HG02642 (cell line): ENCODE data around the gene ZHX3.

Experiments used
- ATAC-seq: cut with Tn5 transposase; IDR thresholded peaks from one replicate; pipeline ENCODE4 v1.9.1; 2021; ENCODE audit warnings: mild to moderate bottlenecking; ENCODE audit not compliant: unreplicated experiment, poor library complexity

Gene ZHX3

DNA sequence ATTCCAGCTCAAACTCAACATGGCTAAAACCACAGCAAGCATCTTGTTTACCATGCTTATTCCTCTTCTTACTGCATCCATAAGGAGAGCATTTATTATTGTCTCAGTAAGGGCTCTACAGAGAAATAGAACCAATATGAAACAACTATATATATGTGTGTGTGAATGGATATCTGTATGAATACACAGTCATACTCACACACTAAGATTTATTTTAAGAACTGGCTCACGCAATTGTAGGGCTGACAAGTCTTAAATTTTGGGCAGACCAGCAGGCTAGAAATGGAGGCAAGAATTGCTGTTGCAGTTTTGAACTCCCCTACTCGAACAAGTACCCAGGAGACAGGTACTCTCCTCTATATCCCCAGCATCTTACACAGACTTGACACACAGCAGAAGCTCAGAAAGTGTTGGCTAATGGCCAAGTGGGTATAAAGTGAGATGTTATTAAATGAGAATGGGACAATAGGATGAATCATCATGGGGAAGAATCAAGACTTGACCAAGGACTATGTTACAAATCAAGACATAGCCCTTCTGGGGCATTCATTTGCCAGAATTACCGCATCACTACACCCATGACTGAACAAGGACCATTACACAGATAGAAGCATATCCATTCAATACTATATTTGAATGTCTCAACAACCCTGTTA, 13.0 kb downstream of the ZHX3 start:
- ATAC-seq = no peak

GRCh38 chr20:41304002-41304401, 13.5 kb downstream of the ZHX3 start:
- no peak for ATAC-seq

- ATAC-seq = no peak
Observed at GRCh38 chr20:41300886-41301285, 16.6 kb downstream of the ZHX3 start.

DNA sequence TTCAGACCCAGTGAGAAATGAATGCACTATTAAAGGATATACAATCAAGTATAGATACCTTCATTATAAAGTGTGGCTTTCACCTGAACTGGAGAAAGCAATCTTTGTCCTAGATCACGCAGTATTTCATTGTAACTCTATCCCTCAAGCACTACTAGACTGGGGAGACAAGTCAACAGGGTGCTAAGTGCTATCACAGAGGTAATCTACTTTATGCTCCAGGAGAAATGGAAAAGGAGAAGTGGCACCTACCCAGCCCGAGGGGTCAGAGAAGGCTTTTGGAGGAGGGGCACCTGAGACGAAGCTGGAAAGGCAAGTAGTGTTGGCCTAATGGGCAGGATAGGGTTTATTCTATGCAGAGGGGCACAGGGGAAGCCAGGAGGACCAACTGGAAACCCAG, 17.1 kb downstream of the ZHX3 start:
- ATAC-seq = no peak

DNA sequence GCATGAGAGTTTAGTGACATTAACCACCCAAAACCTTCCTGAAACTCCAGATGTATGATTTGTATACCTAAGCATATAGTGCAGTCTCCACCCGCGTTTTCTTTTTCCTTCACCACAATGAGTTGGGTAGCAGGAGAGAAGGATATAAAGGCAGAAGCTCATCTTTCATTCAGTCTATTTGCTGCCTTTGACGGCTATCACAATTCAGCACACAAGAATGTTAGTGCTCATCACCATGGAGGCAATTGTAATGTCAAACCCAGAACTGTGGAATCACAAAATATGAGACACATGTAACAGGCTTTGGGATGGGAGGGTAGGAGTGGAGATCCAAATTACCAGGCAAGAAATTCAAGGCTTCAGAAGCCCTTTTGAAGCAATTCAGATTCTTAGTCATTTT, 17.6 kb downstream of the ZHX3 start:
- no peak for ATAC-seq

- ATAC-seq = no peak
Observed at GRCh38 chr20:41293269-41294037, 24.1 kb downstream of the ZHX3 start.

DNA sequence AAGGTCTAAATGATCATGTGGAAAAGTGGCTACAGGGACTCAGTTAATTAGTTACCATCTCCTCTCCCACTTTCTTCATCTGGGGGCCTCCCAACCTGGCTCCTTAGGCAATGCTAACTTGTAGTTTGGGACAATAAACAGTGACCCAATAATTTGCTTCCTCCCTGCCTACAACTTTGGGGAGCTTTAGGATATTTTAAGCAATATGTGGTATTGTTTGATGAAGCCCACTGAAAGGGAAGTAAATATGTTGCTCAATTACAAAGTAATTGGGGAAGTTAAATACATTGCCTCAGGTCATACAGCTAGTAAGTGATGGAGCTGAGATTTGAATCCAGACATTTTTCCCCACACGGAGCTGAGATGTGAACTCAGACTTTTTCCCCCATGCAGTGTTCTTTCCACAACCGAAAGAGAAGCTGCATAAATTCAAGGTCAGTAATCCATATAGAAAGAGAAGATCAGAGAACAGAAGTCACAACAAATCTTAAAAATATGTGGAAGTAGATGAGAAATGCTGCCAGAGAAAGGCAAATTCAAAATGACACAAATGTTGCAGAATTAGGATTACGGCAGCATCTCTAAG, 26.6 kb downstream of the ZHX3 start:
- ATAC-seq = no peak

DNA sequence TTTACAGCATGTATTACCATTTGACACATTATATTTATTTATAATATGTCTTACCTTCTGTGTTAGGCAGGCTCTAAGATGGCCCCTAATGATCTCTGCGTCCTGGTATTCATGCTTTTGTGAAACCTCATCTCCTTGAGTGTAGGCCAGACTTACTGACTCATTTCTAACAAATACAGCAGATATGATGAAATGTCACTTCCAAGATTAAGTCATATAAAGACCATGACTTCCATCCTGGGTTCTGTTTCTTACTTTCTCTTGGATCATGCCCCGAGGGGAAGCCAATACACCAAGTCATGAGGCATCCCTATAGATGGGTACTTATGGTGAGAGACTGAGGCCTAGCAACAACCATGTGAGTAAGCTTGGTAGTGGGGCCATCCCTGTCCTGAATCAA, 30.2 kb downstream of the ZHX3 start:
- ATAC-seq = no peak

DNA sequence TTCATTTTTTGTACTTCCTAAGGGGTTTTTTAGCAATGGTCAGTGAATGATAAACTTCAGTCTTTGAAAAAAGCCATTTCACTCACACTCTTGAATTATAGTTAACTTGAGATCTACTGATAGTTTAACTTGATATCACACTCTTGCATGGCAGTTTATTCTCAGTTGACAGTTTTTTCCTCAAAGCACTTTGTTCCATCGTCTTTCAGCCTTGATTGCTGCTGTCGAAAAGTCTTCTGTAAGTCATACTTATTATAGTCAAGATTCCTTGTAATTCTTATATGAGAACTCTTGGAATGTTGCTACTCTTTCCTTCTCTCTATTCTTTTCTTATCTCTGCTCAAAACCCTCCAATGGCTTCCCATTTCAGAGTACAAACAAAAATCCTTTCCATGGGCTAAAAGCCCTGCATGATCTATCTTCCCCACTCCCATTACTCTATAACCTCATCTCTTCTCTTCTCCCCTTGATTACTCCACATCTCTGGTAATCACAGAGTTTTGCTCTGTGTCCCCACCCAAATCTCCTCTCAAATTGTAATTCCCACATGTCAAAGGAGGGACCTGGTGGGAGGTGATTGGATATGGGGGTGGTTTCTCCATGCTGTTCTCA, 31.2 kb downstream of the ZHX3 start:
- ATAC-seq = no peak

- peak; percentile 48 for ATAC-seq
Observed at GRCh38 chr20:41279546-41280225, 37.8 kb downstream of the ZHX3 start.

GRCh38 chr20:41278936-41279335, 38.6 kb downstream of the ZHX3 start:
- ATAC-seq = no peak

- ATAC-seq = no peak
Observed at GRCh38 chr20:41277049-41277448, 40.5 kb downstream of the ZHX3 start.

GRCh38 chr20:41276317-41276751, 41.2 kb downstream of the ZHX3 start:
- ATAC-seq = no peak

- no peak for ATAC-seq
Observed at GRCh38 chr20:41275301-41275731, 42.2 kb downstream of the ZHX3 start.

DNA sequence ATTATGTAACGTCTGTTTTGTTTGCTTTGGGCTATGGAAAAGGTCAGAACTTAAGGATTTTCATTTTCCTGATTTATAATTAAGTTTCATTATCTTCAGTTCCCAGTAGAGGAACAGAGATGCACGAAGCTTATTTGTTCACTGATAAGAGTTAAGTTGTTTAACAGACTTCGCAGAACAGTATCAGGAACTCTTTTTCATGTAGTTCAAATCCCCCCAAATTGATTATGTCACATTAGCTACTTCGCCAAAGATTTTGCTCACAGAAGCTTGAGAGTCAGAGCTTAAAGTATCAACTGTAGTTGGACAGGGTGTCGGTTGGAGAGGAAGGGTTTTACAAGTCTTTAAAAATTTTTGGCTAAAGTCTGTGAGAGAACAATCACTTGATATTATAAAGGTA, 43.4 kb downstream of the ZHX3 start:
- no peak for ATAC-seq

DNA sequence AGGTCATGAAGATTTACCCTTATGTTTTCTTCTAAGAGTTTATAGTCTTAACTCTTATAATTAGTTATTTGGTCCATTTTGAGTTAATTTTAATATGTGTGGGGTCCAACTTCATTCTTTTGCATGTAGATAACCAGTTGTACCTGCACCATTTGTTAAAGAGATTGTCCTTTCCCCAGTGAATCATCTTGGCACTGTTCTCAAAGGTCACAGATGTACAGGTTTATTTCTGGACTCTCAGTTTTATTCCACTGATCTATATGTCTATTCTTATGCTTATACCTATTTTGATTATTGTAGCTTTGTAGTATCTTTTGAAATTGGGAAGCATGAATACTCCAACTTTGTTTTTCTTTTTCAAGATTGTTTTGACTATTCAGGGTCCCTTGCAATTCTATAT, 44.1 kb downstream of the ZHX3 start:
- ATAC-seq = no peak

DNA sequence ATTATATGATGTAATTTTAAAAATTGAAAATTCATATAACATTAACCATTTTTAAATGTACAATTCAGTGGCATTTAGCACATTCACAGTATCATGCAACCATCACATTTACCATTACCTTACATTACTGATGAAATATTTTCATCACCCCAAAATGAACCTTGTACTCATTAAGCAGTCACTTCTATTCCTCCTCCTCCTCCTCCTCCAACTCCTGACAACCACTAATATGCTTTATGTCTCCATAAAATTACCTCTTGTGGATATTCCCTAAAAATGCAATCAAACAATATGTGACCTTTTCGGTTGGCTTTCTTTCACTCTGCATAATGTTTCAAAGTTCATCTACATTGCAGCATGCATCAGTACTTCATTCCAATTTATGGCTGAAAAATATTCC, 45.2 kb downstream of the ZHX3 start:
- ATAC-seq = no peak

GRCh38 chr20:41268917-41269652, 48.4 kb downstream of the ZHX3 start:
- ATAC-seq = no peak

GRCh38 chr20:41268402-41268801, 49.1 kb downstream of the ZHX3 start:
- ATAC-seq = no peak

DNA sequence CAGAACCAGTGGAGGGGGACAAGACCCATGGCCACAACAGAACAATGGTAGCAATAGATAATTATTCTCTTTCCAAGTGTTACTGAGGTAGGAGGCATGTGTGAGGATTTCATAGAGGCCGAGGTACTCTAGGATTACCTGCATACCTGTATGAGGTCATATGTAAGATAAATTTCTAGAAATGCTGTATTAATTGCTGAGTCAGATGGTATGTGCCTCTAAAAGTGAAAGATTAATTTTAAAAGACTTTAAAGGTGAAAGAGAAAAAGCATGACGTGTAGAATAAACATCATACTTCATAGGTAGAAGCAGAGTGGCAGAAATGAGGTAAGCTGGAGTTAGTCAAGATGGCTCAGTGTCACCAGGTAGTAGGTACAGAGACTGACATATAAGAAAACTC, 51.6 kb downstream of the ZHX3 start:
- ATAC-seq = no peak
